HepG2 (cell line): ENCODE measurements around the gene IDS. TPM values are rescaled to one million over a fixed set of nuclear protein-coding genes. Genes with fewer than 3 reads are reported as not detected.

Experiments
- AHDC1 ChIP-seq: sonication (generic); formaldehyde crosslinking; IDR thresholded peaks from 2 replicates; pipeline ENCODE4 v1.5.1; 2020; ENCODE audit warnings: mild to moderate bottlenecking, missing genetic modification reagents, borderline replicate concordance
- NR2F6 ChIP-seq, 2 experiments: IDR thresholded peaks; 2 replicates each; pipeline ENCODE4 v1.6.1; 2016; ENCODE audit warnings: antibody characterized with exemption in 1 of 2, mild to moderate bottlenecking in 1 of 2
- ZNF142 ChIP-seq: sonication (generic); formaldehyde crosslinking; IDR thresholded peaks from 2 replicates; pipeline ENCODE4 v1.4.0; 2020; ENCODE audit warnings: missing genetic modification reagents
- polyA plus RNA-seq, 8 experiments: library from polyadenylated mRNA; depleted of rRNA in 3 of 8; stranded (reverse) in 7 of 8; unstranded in 1 of 8; fragments of >200 nt; fragmentation: Illumina TruSeq in 4 of 8; extraction: Trizol in 4 of 8; gene quantifications; 2 replicates each; pipeline versions ENCODE4 v1.2.1 to v1.2.3, GENCODE V29; 2011 to 2016; ENCODE audit warnings: low read depth in 4 of 8, missing spikeins in 1 of 8, mixed read lengths in 1 of 8; ENCODE audit not compliant: insufficient read depth in 1 of 8
- total RNA-seq, 5 experiments: library from RNA; depleted of rRNA; stranded (reverse); fragments of >200 nt; fragmentation: Illumina TruSeq; extraction: Trizol; gene quantifications; 2 replicates each; pipeline ENCODE4 v1.2.3, GENCODE V29; 2016; ENCODE audit warnings: low read depth in 1 of 5

IDS gene
- total and polyA plus RNA-seq, 2 of the 13 experiments (the other 11 are each of a cell fraction or from before 2014, with no cell fraction given), result 2.2 to 11.9 TPM

DNA sequence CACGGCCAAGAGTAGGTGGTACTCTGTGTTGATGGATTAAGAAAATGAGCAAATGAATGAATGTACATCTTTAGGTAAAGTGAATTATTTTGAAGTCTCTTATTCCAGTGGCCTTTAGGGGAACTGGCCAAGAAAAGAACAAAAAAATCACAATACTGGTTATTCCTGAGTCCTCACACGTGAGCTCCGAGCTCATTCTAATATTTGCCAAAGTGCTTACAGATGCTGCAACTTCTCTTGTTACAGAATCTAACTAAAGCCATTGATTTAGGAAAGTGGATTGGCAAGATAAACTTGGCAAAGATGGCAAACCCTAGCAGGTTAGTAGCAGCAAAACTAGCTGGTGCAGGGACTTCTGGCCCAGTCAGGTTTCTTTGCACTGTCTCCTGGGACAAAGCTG, 37.6 kb downstream of the IDS start (continued):
- TF ChIP-seq ZNF142 (CRISPR knock-in tag) (no peak), NR2F6 (IDR thresholded peaks at IDR 0.05) (no peak), NR2F6 (CRISPR knock-in tag; IDR thresholded peaks at IDR 0.05) (no peak), AHDC1 (CRISPR knock-in tag) (no peak)
